GM20000 (cell line): ENCODE measurements around the gene SHH.

ENCODE experiments used
- DNase-seq: peaks from one replicate; pipeline ENCODE4 v3.0.0; 2012; ENCODE audit warnings: low spot score
- CTCF ChIP-seq: IDR thresholded peaks from 2 replicates; pipeline ENCODE4 v1.5.1; 2012; ENCODE audit warnings: mild to moderate bottlenecking, control low read depth; ENCODE audit errors: extremely low read depth, missing control alignments

SHH gene

GRCh38 chr7:155813546-155814315 lies 1.5 kb upstream of the SHH start:
- no peak for DNase-seq
- TF ChIP-seq CTCF = no peak

GRCh38 chr7:155813125-155813524 lies 862 bp upstream of the SHH start:
- no peak for DNase-seq
- no peak for TF ChIP-seq CTCF

- TF ChIP-seq CTCF = no peak
- DNase-seq = no peak
These were observed 736 bp downstream of the SHH start for GRCh38 chr7:155811560-155811894.

- DNase-seq = no peak
- no peak for TF ChIP-seq CTCF
These were observed 1.3 kb downstream of the SHH start for GRCh38 chr7:155810770-155811559.

GRCh38 chr7:155809947-155810769 lies 2.1 kb downstream of the SHH start:
- TF ChIP-seq CTCF = no peak
- no peak for DNase-seq

GRCh38 chr7:155809332-155809946 lies 2.8 kb downstream of the SHH start:
- peak; percentile 56 for DNase-seq
- TF ChIP-seq CTCF = no peak
